ENCODE data around the gene SLCO2A1.

Gene SLCO2A1

GRCh38 chr3:134033315-134033996 lies 3.7 kb upstream of the SLCO2A1 start:
- no peak for DNase-seq

- no peak for DNase-seq
Observed at GRCh38 chr3:134031348-134031915, 1.7 kb upstream of the SLCO2A1 start.

GRCh38 chr3:134030379-134031347 lies 938 bp upstream of the SLCO2A1 start:
- no peak for DNase-seq

- DNase-seq, result no peak
Observed at GRCh38 chr3:134029256-134029733, 430 bp downstream of the SLCO2A1 start.

GRCh38 chr3:134028486-134029255 lies 1.1 kb downstream of the SLCO2A1 start:
- DNase-seq, result no peak

- no peak for DNase-seq
Observed at GRCh38 chr3:134027631-134028030, 2.1 kb downstream of the SLCO2A1 start.

- DNase-seq, result no peak
Observed at GRCh38 chr3:134020135-134020680, 9.5 kb downstream of the SLCO2A1 start.

- no peak for DNase-seq
Observed at GRCh38 chr3:134018850-134019249, 10.9 kb downstream of the SLCO2A1 start.

- no peak for DNase-seq
Observed at GRCh38 chr3:134018406-134018805, 11.3 kb downstream of the SLCO2A1 start.

- DNase-seq, result no peak
Observed at GRCh38 chr3:134017490-134017889, 12.2 kb downstream of the SLCO2A1 start.

GRCh38 chr3:134014270-134014669 lies 15.5 kb downstream of the SLCO2A1 start:
- DNase-seq, result no peak

- no peak for DNase-seq
Observed at GRCh38 chr3:134013280-134013679, 16.4 kb downstream of the SLCO2A1 start.

- DNase-seq, result no peak
Observed at GRCh38 chr3:134009345-134010000, 20.3 kb downstream of the SLCO2A1 start.

GRCh38 chr3:134008630-134009156 lies 21.0 kb downstream of the SLCO2A1 start:
- no peak for DNase-seq

- DNase-seq, result no peak
Observed at GRCh38 chr3:134007819-134008218, 21.9 kb downstream of the SLCO2A1 start.

GRCh38 chr3:134004841-134005240 lies 24.9 kb downstream of the SLCO2A1 start:
- DNase-seq, result no peak

GRCh38 chr3:134003066-134003465 lies 26.7 kb downstream of the SLCO2A1 start:
- DNase-seq, result no peak

GRCh38 chr3:134002306-134002705 lies 27.4 kb downstream of the SLCO2A1 start:
- DNase-seq, result no peak

- no peak for DNase-seq
Observed at GRCh38 chr3:134001251-134001650, 28.5 kb downstream of the SLCO2A1 start.

- DNase-seq, result no peak
Observed at GRCh38 chr3:133999891-134000685, 29.6 kb downstream of the SLCO2A1 start.
